HepG2 (cell line): ENCODE measurements around the gene ZNF547. TPM values are rescaled to one million over a fixed set of nuclear protein-coding genes. Genes with fewer than 3 reads are reported as not detected.

Experiments used
- DPF2 ChIP-seq: sonication (generic); formaldehyde crosslinking; IDR thresholded peaks from 2 replicates; pipeline ENCODE4 v1.4.0; 2020; ENCODE audit warnings: mild to moderate bottlenecking, low read depth, missing genetic modification reagents, borderline replicate concordance
- EZH2 ChIP-seq: conservative IDR thresholded peaks from 2 replicates; pipeline ENCODE4 v1.6.1; 2012; ENCODE audit warnings: mild to moderate bottlenecking, low read depth, low read length, moderate library complexity
- UBTF ChIP-seq: sonication (generic); formaldehyde crosslinking; IDR thresholded peaks from 2 replicates; pipeline ENCODE4 v1.4.0; 2020; ENCODE audit warnings: mild to moderate bottlenecking, missing genetic modification reagents
- ZNF318 ChIP-seq: sonication (generic); formaldehyde crosslinking; IDR thresholded peaks from 2 replicates; pipeline ENCODE4 v1.4.0; 2020; ENCODE audit warnings: mild to moderate bottlenecking, missing genetic modification reagents
- ZNF83 ChIP-seq: sonication (generic); formaldehyde crosslinking; IDR thresholded peaks from 2 replicates; pipeline ENCODE4 v1.4.0; 2020; ENCODE audit warnings: missing genetic modification reagents, mild to moderate bottlenecking, borderline replicate concordance
- polyA plus RNA-seq, 8 experiments: library from polyadenylated mRNA; depleted of rRNA in 3 of 8; stranded (reverse) in 7 of 8; unstranded in 1 of 8; fragments of >200 nt; fragmentation: Illumina TruSeq in 4 of 8; extraction: Trizol in 4 of 8; gene quantifications; 2 replicates each; pipeline versions ENCODE4 v1.2.1 to v1.2.3, GENCODE V29; 2011 to 2016; ENCODE audit warnings: low read depth in 4 of 8, missing spikeins in 1 of 8, mixed read lengths in 1 of 8; ENCODE audit not compliant: insufficient read depth in 1 of 8
- total RNA-seq, 5 experiments: library from RNA; depleted of rRNA; stranded (reverse); fragments of >200 nt; fragmentation: Illumina TruSeq; extraction: Trizol; gene quantifications; 2 replicates each; pipeline ENCODE4 v1.2.3, GENCODE V29; 2016; ENCODE audit warnings: low read depth in 1 of 5

The ZNF547 gene
- total and polyA plus RNA-seq, 2 of the 13 experiments (the other 11 are each of a cell fraction or from before 2014, with no cell fraction given) = 2.0 to 2.6 TPM

- TF ChIP-seq ZNF318 (CRISPR knock-in tag) (no peak), EZH2 (no peak), ZNF83 (CRISPR knock-in tag) (no peak), DPF2 (no peak), UBTF (peak; percentile 42; the same call in 1 of the 2 replicates)
These were observed 45.8 kb upstream of the ZNF547 start (continued) for GRCh38 chr19:57317503-57317902.
